ENCODE measurements around the gene TBC1D21.

DNA sequence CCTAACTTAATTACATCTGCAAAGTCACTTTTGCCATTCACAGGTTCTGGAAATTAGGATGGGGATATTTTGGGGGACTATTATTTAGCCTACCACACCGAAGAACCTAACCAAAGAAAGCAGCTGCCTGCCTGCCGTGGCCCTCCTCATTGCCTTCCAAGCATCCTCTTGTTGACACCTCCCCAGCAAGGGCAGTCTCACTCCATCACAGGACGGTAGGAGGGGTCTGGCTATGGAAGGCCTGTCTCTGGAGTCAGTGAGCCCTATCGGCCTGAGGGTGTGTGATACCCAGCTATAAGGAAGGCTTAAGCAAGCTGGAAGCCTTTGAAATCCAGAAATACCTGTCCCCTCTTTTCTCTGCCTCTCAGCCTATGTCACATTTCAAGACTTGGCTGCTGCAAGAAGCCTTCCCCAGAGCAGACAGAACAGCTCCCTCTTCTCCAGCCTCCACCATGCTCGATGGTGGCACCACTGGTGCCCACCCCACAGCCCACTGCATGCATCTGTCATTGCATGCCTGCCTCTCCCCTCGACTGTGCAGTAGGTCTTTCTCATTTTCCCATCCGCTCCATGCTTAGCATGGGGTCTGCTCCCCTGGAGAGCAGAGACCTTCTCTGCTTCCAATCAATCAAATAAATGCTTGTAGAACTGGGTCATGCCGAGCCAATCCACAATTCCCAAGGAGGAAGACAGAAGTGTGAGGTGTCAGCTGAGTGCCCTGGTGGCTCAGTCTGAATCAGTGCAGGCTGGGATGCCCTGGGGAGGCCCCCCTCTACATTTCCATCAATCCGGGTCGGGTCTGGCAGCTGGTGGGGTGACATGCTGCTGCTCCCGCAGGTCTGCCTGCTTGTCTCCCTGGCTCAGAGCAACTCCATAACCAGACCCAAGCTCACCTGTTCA lies 29.0 kb downstream of the TBC1D21 start:
- TF ChIP-seq, protein P1, sequence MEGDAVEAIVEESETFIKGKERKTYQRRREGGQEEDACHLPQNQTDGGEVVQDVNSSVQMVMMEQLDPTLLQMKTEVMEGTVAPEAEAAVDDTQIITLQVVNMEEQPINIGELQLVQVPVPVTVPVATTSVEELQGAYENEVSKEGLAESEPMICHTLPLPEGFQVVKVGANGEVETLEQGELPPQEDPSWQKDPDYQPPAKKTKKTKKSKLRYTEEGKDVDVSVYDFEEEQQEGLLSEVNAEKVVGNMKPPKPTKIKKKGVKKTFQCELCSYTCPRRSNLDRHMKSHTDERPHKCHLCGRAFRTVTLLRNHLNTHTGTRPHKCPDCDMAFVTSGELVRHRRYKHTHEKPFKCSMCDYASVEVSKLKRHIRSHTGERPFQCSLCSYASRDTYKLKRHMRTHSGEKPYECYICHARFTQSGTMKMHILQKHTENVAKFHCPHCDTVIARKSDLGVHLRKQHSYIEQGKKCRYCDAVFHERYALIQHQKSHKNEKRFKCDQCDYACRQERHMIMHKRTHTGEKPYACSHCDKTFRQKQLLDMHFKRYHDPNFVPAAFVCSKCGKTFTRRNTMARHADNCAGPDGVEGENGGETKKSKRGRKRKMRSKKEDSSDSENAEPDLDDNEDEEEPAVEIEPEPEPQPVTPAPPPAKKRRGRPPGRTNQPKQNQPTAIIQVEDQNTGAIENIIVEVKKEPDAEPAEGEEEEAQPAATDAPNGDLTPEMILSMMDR (IDR thresholded peaks at IDR 0.05) = no peak
- no peak for TF ChIP-seq POLR2A (IDR thresholded peaks at IDR 0.05)
